ENCODE measurements around the gene C1S.
"Not testable (repeated sequence)": the region's sequence is repeated elsewhere in the genome, so short reads cannot be mapped to it uniquely, and the experiment has no call there.

C1S gene

GRCh38 chr12:7081037-7081436 is 20.5 kb downstream of the C1S start:
- DNase-seq = no peak

- DNase-seq = no peak
These were observed 22.6 kb downstream of the C1S start for GRCh38 chr12:7083125-7083524.

- no peak for DNase-seq
These were observed 28.8 kb downstream of the C1S start for GRCh38 chr12:7089196-7089871.

GRCh38 chr12:7090222-7090998 is 29.9 kb downstream of the C1S start:
- DNase-seq = no peak

- no peak for DNase-seq
These were observed 30.7 kb downstream of the C1S start for GRCh38 chr12:7091171-7091570.

- DNase-seq = no peak
These were observed 31.2 kb downstream of the C1S start for GRCh38 chr12:7091660-7092228.

- peak; percentile 60 for DNase-seq
These were observed 31.9 kb downstream of the C1S start, which contains the start of gene C1R for GRCh38 chr12:7092229-7092985. TSS of gene C1R (minus strand) at chr12:7092445. CDS start at chr12:7092388, 57 bp downstream.

GRCh38 chr12:7092986-7093460 is 32.5 kb downstream of the C1S start:
- no peak for DNase-seq

- DNase-seq = no peak
These were observed 33.0 kb downstream of the C1S start for GRCh38 chr12:7093486-7093885.

- no peak for DNase-seq
These were observed 33.4 kb downstream of the C1S start for GRCh38 chr12:7093892-7094291.

GRCh38 chr12:7096006-7096932 is 35.8 kb downstream of the C1S start:
- no peak for DNase-seq

- no peak for DNase-seq
These were observed 36.5 kb downstream of the C1S start for GRCh38 chr12:7096979-7097378.

GRCh38 chr12:7099290-7099996 is 38.9 kb downstream of the C1S start:
- DNase-seq = no peak

GRCh38 chr12:7100239-7100638 is 39.7 kb downstream of the C1S start:
- DNase-seq = no peak

GRCh38 chr12:7101047-7101693 is 40.7 kb downstream of the C1S start:
- DNase-seq = no peak

- no peak for DNase-seq
These were observed 41.2 kb downstream of the C1S start for GRCh38 chr12:7101694-7102131.

GRCh38 chr12:7102582-7102981 is 42.1 kb downstream of the C1S start:
- DNase-seq = no peak

GRCh38 chr12:7103837-7104584 is 43.5 kb downstream of the C1S start:
- DNase-seq = no peak

- DNase-seq = no peak
These were observed 45.6 kb downstream of the C1S start for GRCh38 chr12:7106082-7106481.

GRCh38 chr12:7107181-7107580 is 46.7 kb downstream of the C1S start:
- not testable (repeated sequence) for DNase-seq
